MM.1S (cell line): ENCODE results near the gene HAUS1.
A peak's percentile ranks its signal among the peaks of the same experiment; 100 is the strongest.

Experiments
- DNase-seq: peaks from one replicate; pipeline ENCODE4 v3.0.0-alpha.2; 2015
- H2AFZ ChIP-seq: fragments of 300-600 bp; sonication (generic); 2 replicates; pipeline ENCODE4 v1.6.0; 2016; ENCODE audit warnings: antibody characterized with exemption, low read length
- H3F3A ChIP-seq: fragments of 300-600 bp; sonication (generic); 2 replicates; pipeline ENCODE4 v1.6.1; 2016; ENCODE audit warnings: mild to moderate bottlenecking, antibody characterized with exemption, low read length, moderate library complexity, mixed read lengths; ENCODE audit not compliant: insufficient read depth
- H3K27ac ChIP-seq: fragments of 300-600 bp; sonication (generic); 2 replicates; pipeline ENCODE4 v1.5.1; 2016; ENCODE audit warnings: mild to moderate bottlenecking, low read length
- H3K27me3 ChIP-seq: fragments of 300-600 bp; sonication (generic); replicated peaks from 2 replicates; pipeline ENCODE4 v1.6.0; 2016; ENCODE audit warnings: low read length; ENCODE audit not compliant: insufficient read depth
- H3K36me3 ChIP-seq: fragments of 300-600 bp; sonication (generic); replicated peaks from 2 replicates; pipeline ENCODE4 v1.6.1; 2016; ENCODE audit warnings: mild to moderate bottlenecking, low read length, mixed read lengths; ENCODE audit not compliant: insufficient read depth
- H3K4me1 ChIP-seq: fragments of 300-600 bp; sonication (generic); 2 replicates; pipeline ENCODE4 v1.6.1; 2016; ENCODE audit warnings: low read length, mixed read lengths
- H3K4me2 ChIP-seq: fragments of 300-600 bp; sonication (generic); 2 replicates; pipeline ENCODE4 v1.6.0; 2016; ENCODE audit warnings: low read depth, low read length
- H3K4me3 ChIP-seq: fragments of 300-600 bp; sonication (generic); 2 replicates; pipeline ENCODE4 v1.5.1; 2016; ENCODE audit warnings: low read length, mixed read lengths
- H3K79me2 ChIP-seq: fragments of 300-600 bp; sonication (generic); 2 replicates; pipeline ENCODE4 v1.6.1; 2016; ENCODE audit warnings: mixed run types, low read length, mixed read lengths
- H3K9ac ChIP-seq: fragments of 300-600 bp; sonication (generic); 2 replicates; pipeline ENCODE4 v1.6.1; 2016; ENCODE audit warnings: low read length, mixed read lengths
- H3K9me2 ChIP-seq: fragments of 300-600 bp; sonication (generic); replicated peaks from 2 replicates; pipeline ENCODE4 v1.6.1; 2016; ENCODE audit warnings: mild to moderate bottlenecking, low read length, mixed read lengths; ENCODE audit not compliant: insufficient read depth
- H3K9me3 ChIP-seq: fragments of 300-600 bp; sonication (generic); replicated peaks from 2 replicates; pipeline ENCODE4 v1.6.1; 2016; ENCODE audit warnings: mild to moderate bottlenecking, low read length, mixed read lengths; ENCODE audit not compliant: insufficient read depth
- H4K20me1 ChIP-seq: fragments of 300-600 bp; sonication (generic); 2 replicates; pipeline ENCODE4 v1.6.1; 2016; ENCODE audit warnings: mild to moderate bottlenecking, low read length, moderate library complexity, mixed read lengths; ENCODE audit not compliant: insufficient read depth
- CTCF ChIP-seq: fragments of 300-600 bp; sonication (generic); IDR thresholded peaks from 2 replicates; pipeline ENCODE4 v1.5.1; 2016; ENCODE audit warnings: antibody characterized with exemption, low read length, mixed read lengths
- EZH2 ChIP-seq: fragments of 300-600 bp; sonication (generic); optimal IDR thresholded peaks from 2 replicates; pipeline ENCODE3; 2017; ENCODE audit warnings: low read depth, mild to moderate bottlenecking, antibody characterized with exemption, low read length, mixed read lengths
- EZH2phosphoT487 ChIP-seq: fragments of 300-600 bp; sonication (generic); IDR thresholded peaks from 2 replicates; pipeline ENCODE4 v1.6.1; 2018; ENCODE audit warnings: antibody characterized with exemption, low read length

Gene HAUS1

GRCh38 chr18:46166261-46166970 lies 62.2 kb downstream of the HAUS1 start:
- TF ChIP-seq EZH2phosphoT487 (no peak), CTCF (no peak), EZH2 (no peak)
- Histone ChIP-seq H3K36me3 (no peaks in the 10 kb centered on the region), H3K27ac (no peak overlapping the region), H3K9me2 (no peaks in the 10 kb centered on the region), H3K4me2 (no peak overlapping the region), H3F3A (peaks cover 16% of the 10 kb centered on the region), H3K4me3 (no peak overlapping the region), H3K9ac (no peak overlapping the region), H3K9me3 (no peaks in the 10 kb centered on the region), H3K79me2 (no peaks in the 10 kb centered on the region), H2AFZ (no peak overlapping the region), H4K20me1 (no peaks in the 10 kb centered on the region), H3K27me3 (no peaks in the 10 kb centered on the region), H3K4me1 (peaks cover 16% of the 10 kb centered on the region)
- DNase-seq = no peak

GRCh38 chr18:46167971-46168370 lies 63.8 kb downstream of the HAUS1 start:
- no peaks in the 10 kb centered on the region for H3K9me2 ChIP-seq
- peaks cover 16% of the 10 kb centered on the region for H3K4me1 ChIP-seq
- peak; percentile 86 for DNase-seq
- H3K36me3 ChIP-seq = no peaks in the 10 kb centered on the region
- H4K20me1 ChIP-seq = no peaks in the 10 kb centered on the region
- H3K27me3 ChIP-seq = no peaks in the 10 kb centered on the region
- TF ChIP-seq EZH2phosphoT487 = no peak
- no peak for TF ChIP-seq CTCF
- TF ChIP-seq EZH2 = no peak
- peak overlapping the region; percentile 36; the same call in 1 of the 2 replicates for H3K9ac ChIP-seq
- H3K79me2 ChIP-seq = no peaks in the 10 kb centered on the region
- no peaks in the 10 kb centered on the region for H3K9me3 ChIP-seq
- H3K4me3 ChIP-seq = peak overlapping the region; percentile 58
- H2AFZ ChIP-seq = peak overlapping the region; percentile 84
- peak overlapping the region; percentile 90 for H3K4me2 ChIP-seq
- H3K27ac ChIP-seq = peak overlapping the region; percentile 9; the same call in 1 of the 2 replicates
- H3F3A ChIP-seq = peaks cover 16% of the 10 kb centered on the region

GRCh38 chr18:46169464-46169941 lies 65.3 kb downstream of the HAUS1 start:
- H3K27me3 ChIP-seq = no peaks in the 10 kb centered on the region
- peaks cover 19% of the 10 kb centered on the region for H3F3A ChIP-seq
- no peaks in the 10 kb centered on the region for H3K9me2 ChIP-seq
- H3K27ac ChIP-seq = peak overlapping the region; percentile 12; the same call in 1 of the 2 replicates
- H3K36me3 ChIP-seq = no peaks in the 10 kb centered on the region
- DNase-seq = no peak
- peaks cover 16% of the 10 kb centered on the region for H3K4me1 ChIP-seq
- H2AFZ ChIP-seq = no peak overlapping the region
- H3K9me3 ChIP-seq = no peaks in the 10 kb centered on the region
- TF ChIP-seq EZH2phosphoT487 (no peak), CTCF (no peak), EZH2 (no peak)
- H3K4me3 ChIP-seq = no peak overlapping the region
- H3K4me2 ChIP-seq = 0 out of 2 replicates have a peak overlapping the region, but pooled peaks have one; percentile 16
- H4K20me1 ChIP-seq = no peaks in the 10 kb centered on the region
- peaks cover 7% of the 10 kb centered on the region for H3K79me2 ChIP-seq
- H3K9ac ChIP-seq = no peak overlapping the region
